Measurements from ENCODE around the gene CDH15.
"Not testable (repeated sequence)": the region's sequence is repeated elsewhere in the genome, so short reads cannot be mapped to it uniquely, and the experiment has no call there.

The CDH15 gene

DNA sequence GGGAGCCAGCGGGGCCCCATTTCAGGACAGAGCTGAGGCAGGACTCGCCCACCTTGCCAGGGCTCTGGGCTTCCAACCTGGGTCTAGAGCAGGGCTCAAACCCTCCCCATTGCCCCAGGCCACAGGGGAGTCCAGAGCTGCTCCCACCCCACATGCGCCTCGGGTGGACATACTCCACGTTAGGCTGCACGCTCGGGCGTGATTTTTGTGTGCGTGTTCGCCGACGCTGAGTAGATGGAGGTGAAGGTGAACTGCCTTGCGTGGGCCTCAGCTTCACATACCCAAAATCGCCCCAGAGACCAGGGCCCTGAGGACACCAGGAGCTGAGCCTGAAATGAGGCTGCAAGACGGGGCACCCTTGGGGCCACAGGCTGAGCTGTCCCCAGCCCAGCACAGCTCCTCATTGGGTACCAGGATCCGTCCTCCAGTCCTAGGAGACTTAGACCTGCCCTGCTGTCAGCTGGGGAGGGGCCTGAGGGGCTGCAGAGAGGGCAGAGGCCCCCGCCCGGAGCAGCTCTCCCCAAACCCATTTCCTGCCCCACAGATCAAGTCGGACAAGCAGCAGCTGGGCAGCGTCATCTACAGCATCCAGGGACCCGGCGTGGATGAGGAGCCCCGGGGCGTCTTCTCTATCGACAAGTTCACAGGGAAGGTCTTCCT lies 8.2 kb downstream of the CDH15 start:
- no peak overlapping the region for H3K4me3 ChIP-seq (ENCODE audit: low read length)
- DNase-seq (ENCODE audit: low read depth), result no peak
- no peak for TF ChIP-seq CTCF (conservative IDR thresholded peaks at IDR 0.05; ENCODE audit: low read length)

DNA sequence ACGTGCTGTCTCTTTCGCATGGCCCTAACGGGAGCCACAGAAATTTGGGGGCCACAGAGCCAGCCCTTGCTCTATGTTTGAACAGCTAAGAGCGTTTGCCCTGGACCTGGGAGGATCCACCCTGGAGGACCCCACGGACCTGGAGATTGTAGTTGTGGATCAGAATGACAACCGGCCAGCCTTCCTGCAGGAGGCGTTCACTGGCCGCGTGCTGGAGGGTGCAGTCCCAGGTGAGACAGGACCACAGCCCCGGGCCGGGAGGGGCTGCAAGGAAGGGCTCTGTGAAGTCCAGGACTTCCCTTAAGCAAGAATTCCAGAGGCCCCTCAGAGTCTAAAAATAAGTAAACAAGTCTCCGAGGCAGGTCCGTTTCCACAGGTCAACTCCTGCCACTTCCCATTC lies 11.9 kb downstream of the CDH15 start:
- DNase-seq (ENCODE audit: low read depth), result no peak
- H3K4me3 ChIP-seq (ENCODE audit: low read length), result no peak overlapping the region
- TF ChIP-seq CTCF (conservative IDR thresholded peaks at IDR 0.05; ENCODE audit: low read length), result no peak

- no peak for DNase-seq (ENCODE audit: low read depth)
- TF ChIP-seq CTCF (conservative IDR thresholded peaks at IDR 0.05; ENCODE audit: low read length), result no peak
- no peak overlapping the region for H3K4me3 ChIP-seq (ENCODE audit: low read length)
Observed at GRCh38 chr16:89183975-89184676, 12.6 kb downstream of the CDH15 start.

GRCh38 chr16:89184677-89184932 lies 13.1 kb downstream of the CDH15 start:
- TF ChIP-seq CTCF (conservative IDR thresholded peaks at IDR 0.05; ENCODE audit: low read length), result no peak
- H3K4me3 ChIP-seq (ENCODE audit: low read length), result no peak overlapping the region
- DNase-seq (ENCODE audit: low read depth), result no peak

DNA sequence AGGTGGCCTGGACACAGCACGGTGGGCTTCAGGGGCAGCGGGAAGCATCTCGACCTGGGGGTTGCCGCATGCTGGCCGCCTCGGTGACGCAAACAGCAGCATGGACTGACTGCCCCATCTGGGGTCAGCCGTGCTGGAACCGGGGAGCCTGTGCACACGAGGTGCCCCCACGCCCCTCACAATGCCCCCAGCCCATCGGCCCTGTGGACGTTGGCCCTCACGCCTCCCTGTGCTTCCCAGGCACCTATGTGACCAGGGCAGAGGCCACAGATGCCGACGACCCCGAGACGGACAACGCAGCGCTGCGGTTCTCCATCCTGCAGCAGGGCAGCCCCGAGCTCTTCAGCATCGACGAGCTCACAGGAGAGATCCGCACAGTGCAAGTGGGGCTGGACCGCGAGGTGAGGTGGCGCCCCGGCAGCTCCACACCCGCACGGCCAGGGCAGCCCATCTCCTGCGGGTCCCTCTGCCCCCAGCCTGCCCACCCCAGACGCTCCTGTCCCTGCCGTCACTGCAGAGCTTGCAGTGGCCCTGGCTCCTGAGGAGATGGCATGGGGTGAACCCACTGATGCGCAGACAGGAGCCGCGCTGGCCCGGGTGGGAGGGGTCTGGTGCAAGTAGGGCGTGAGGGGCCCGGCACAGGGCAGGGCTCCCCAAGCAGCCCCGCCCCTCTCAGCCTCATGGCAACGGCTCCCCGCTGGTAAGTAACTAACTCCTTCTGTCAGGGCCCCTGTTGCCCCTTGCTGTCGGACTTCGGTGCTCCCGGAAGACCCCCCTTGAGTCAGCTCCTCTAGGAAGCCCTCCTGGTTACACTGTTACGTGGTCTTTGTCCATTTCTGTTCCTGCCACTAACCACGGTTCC lies 13.6 kb downstream of the CDH15 start:
- no peak for TF ChIP-seq CTCF (conservative IDR thresholded peaks at IDR 0.05; ENCODE audit: low read length)
- no peak overlapping the region for H3K4me3 ChIP-seq (ENCODE audit: low read length)
- DNase-seq (ENCODE audit: low read depth), result no peak

DNA sequence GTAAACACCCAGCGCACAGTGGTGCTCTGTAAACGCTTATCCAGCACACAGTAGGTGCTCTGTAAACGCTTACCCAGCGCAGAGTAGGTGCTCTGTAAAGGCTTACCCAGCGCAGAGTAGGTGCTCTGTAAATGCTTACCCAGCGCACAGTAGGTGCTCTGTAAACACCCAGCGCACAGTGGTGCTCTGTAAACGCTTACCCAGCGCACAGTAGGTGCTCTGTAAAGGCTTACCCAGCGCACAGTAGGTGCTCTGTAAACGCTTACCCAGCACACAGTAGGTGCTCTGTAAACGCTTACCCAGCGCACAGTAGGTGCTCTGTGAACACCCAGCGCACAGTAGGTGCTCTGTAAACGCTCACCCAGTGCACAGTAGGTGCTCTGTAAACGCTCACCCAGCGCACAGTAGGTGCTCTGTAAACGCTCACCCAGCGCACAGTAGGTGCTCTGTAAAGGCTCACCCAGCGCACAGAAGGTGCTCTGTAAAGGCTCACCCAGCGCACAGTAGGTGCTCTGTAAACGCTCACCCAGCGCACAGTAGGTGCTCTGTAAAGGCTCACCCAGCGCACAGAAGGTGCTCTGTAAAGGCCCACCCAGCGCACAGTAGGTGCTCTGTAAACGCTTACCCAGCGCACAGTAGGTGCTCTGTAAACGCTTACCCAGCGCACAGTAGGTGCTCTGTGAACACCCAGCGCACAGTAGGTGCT lies 14.5 kb downstream of the CDH15 start:
- not testable (repeated sequence) for H3K4me3 ChIP-seq (ENCODE audit: low read length); DNase-seq (ENCODE audit: low read depth)

DNA sequence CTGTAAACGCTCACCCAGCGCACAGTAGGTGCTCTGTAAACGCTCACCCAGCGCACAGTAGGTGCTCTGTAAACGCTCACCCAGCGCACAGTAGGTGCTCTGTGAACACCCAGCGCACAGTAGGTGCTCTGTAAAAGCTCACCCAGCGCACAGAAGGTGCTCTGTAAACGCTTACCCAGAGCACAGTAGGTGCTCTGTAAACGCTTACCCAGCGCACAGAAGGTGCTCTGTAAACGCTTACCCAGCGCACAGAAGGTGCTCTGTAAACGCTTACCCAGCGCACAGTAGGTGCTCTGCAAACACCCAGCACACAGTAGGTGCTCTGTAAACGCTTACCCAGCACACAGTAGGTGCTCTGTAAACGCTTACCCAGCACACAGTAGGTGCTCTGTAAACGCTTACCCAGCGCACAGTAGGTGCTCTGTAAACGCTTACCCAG lies 15.1 kb downstream of the CDH15 start:
- not testable (repeated sequence) for DNase-seq (ENCODE audit: low read depth)

More for the DNA sequence above, 15.1 kb downstream of the CDH15 start:
- H3K4me3 ChIP-seq (ENCODE audit: low read length), result not testable (repeated sequence)
